Type B pancreatic cell (in vitro differentiated cells): ENCODE results near the gene C11orf54. TPM values are rescaled to one million over a fixed set of nuclear protein-coding genes. Genes with fewer than 3 reads are reported as not detected.

Experiments
- DNase-seq: peaks from one replicate; pipeline ENCODE4 v3.0.0; 2021; ENCODE audit warnings: mixed read lengths; ENCODE audit not compliant: unreplicated experiment; ENCODE audit errors: extremely low spot score
- H3K27ac Mint-ChIP-seq: 2 replicates; pipeline ENCODE4 v1.8.0; 2021; ENCODE audit warnings: mild to moderate bottlenecking, mixed read lengths
- H3K27me3 Mint-ChIP-seq: 2 replicates; pipeline ENCODE4 v1.8.0; 2021; ENCODE audit warnings: mixed read lengths
- H3K36me3 Mint-ChIP-seq: 2 replicates; pipeline ENCODE4 v1.8.0; 2021; ENCODE audit warnings: mixed read lengths
- H3K4me1 Mint-ChIP-seq: one replicate; pipeline ENCODE4 v1.8.0; 2021; ENCODE audit warnings: mixed read lengths; ENCODE audit not compliant: unreplicated experiment
- H3K4me3 Mint-ChIP-seq: 2 replicates; pipeline ENCODE4 v1.8.0; 2021; ENCODE audit warnings: mild to moderate bottlenecking, mixed read lengths
- H3K9me3 Mint-ChIP-seq: 2 replicates; pipeline ENCODE4 v1.8.0; 2021; ENCODE audit warnings: mixed read lengths
- CTCF ChIP-seq: fragments of 200-600 bp; sonication (generic); conservative IDR thresholded peaks from 2 replicates; pipeline ENCODE4 v1.5.0; 2021; ENCODE audit warnings: antibody characterized with exemption, mild to moderate bottlenecking
- long read RNA-seq: library from polyadenylated mRNA; unstranded; transcript quantifications from one replicate; pipeline ENCODE4 v2.0.0, GENCODE V29; 2020
- total RNA-seq: library from RNA; stranded (reverse); gene quantifications from 2 replicates; pipeline ENCODE4 v1.2.1, GENCODE V29; 2021; ENCODE audit warnings: low replicate concordance

C11orf54 gene
- 25.6 and 29.9 TPM in 2 replicates for total RNA-seq
- long read RNA-seq, full-length matches to known transcripts: 93 of 114 reads
- long read RNA-seq, partial matches to known transcripts: 7 of 114 reads
- long read RNA-seq, other reads (novel, unspliced or antisense): 14 of 114 reads

- DNase-seq: peak; percentile 97
- H3K36me3 Mint-ChIP-seq: peaks cover 37% of the 10 kb centered on the region
- no peaks in the 10 kb centered on the region for H3K27me3 Mint-ChIP-seq
- no peaks in the 10 kb centered on the region for H3K9me3 Mint-ChIP-seq
- H3K27ac Mint-ChIP-seq: peak within 1 kb of the TSS; percentile 99
- H3K4me3 Mint-ChIP-seq: peak within 1 kb of the TSS; percentile 100
- peak; percentile 40 for TF ChIP-seq CTCF
- peaks cover 40% of the 10 kb centered on the region for H3K4me1 Mint-ChIP-seq
Measured at GRCh38 chr11:93741094-93741881, at the start of gene C11orf54, which contains the start of gene TAF1D. Gene C11orf54, plus strand, starts transcription at chr11:93741672. Its CDS starts 5,722 bp downstream, at chr11:93747394. Gene TAF1D, minus strand, starts transcription at chr11:93741495. Its CDS starts 2,191 bp downstream, at chr11:93739304.

DNA sequence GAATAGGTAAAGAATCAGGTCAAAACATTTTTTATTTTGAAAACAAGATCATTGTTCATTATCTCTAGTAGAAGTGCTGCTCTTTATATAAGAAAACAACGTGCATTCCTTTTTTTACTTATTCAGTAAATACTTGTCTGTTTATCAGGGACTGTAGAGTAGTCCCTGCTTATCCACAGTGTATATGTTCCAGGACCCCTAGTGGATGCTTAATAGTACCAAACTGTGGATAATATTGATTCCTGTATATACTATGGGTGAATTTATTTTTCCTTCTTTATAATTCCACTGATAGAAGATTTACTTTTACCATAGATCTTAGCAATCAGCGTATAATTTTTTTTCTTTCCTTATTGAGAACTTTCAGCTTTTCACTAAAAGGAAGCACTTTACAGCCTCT is 47.4 kb upstream of the C11orf54 start:
- Mint-ChIP-seq H3K27ac (no peak overlapping the region), H3K27me3 (no peaks in the 10 kb centered on the region), H3K4me1 (no peaks in the 10 kb centered on the region), H3K4me3 (no peak overlapping the region), H3K9me3 (no peaks in the 10 kb centered on the region), H3K36me3 (peaks cover 49% of the 10 kb centered on the region)
- peak; percentile 56 for TF ChIP-seq CTCF
- no peak for DNase-seq

DNA sequence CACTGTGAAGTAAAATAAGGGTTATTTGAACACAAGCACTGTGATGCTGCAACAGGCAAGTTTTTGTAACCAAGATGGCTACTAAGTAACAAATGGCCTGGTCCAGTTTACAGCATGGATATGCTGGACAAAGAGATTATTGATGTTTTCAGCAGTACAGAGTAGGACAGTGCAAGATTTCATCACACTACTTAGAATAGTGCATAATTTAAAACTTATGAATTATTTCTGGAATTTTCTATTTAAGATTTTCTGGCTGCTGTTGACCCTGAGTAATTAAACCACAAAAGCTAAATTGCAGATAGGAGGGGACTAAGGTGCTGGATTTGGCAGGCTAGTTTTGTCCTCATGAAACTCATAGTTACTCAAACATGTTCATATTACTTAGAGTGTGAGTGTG is 46.9 kb upstream of the C11orf54 start:
- Mint-ChIP-seq H3K9me3 (no peaks in the 10 kb centered on the region), H3K27me3 (no peaks in the 10 kb centered on the region), H3K4me1 (no peaks in the 10 kb centered on the region), H3K36me3 (peaks cover 49% of the 10 kb centered on the region), H3K4me3 (no peak overlapping the region), H3K27ac (no peak overlapping the region)
- no peak for TF ChIP-seq CTCF
- no peak for DNase-seq

- H3K36me3 Mint-ChIP-seq: peaks cover 50% of the 10 kb centered on the region
- H3K4me3 Mint-ChIP-seq: no peak overlapping the region
- TF ChIP-seq CTCF: no peak
- no peaks in the 10 kb centered on the region for H3K9me3 Mint-ChIP-seq
- DNase-seq: no peak
- no peaks in the 10 kb centered on the region for H3K4me1 Mint-ChIP-seq
- H3K27me3 Mint-ChIP-seq: no peaks in the 10 kb centered on the region
- H3K27ac Mint-ChIP-seq: no peak overlapping the region
Measured at GRCh38 chr11:93697611-93698010, 43.9 kb upstream of the C11orf54 start.

GRCh38 chr11:93700830-93701229 is 40.6 kb upstream of the C11orf54 start:
- Mint-ChIP-seq H3K27me3 (no peaks in the 10 kb centered on the region), H3K4me1 (no peaks in the 10 kb centered on the region), H3K27ac (no peak overlapping the region), H3K36me3 (peaks cover 57% of the 10 kb centered on the region), H3K4me3 (no peak overlapping the region), H3K9me3 (no peaks in the 10 kb centered on the region)
- TF ChIP-seq CTCF: no peak
- DNase-seq: no peak
